ENCODE results near the gene GTPBP4.
"Not testable (repeated sequence)": the region's sequence is repeated elsewhere in the genome, so short reads cannot be mapped to it uniquely, and the experiment has no call there.

The GTPBP4 gene

GRCh38 chr10:1034758-1035157 lies 46.5 kb downstream of the GTPBP4 start:
- no peak for DNase-seq

GRCh38 chr10:1035201-1035600 lies 47.0 kb downstream of the GTPBP4 start:
- DNase-seq, result no peak

GRCh38 chr10:1036341-1036791 lies 48.1 kb downstream of the GTPBP4 start:
- DNase-seq, result no peak

GRCh38 chr10:1037098-1037497 lies 48.9 kb downstream of the GTPBP4 start:
- DNase-seq, result no peak

GRCh38 chr10:1038769-1039168 lies 50.5 kb downstream of the GTPBP4 start:
- DNase-seq, result not testable (repeated sequence)

- DNase-seq, result no peak
Observed at GRCh38 chr10:1040133-1040532, 51.9 kb downstream of the GTPBP4 start.

GRCh38 chr10:1041514-1041913 lies 53.3 kb downstream of the GTPBP4 start:
- no peak for DNase-seq

- DNase-seq, result no peak
Observed at GRCh38 chr10:1043532-1043995, 55.3 kb downstream of the GTPBP4 start.

GRCh38 chr10:1044146-1044545 lies 55.9 kb downstream of the GTPBP4 start:
- no peak for DNase-seq

- no peak for DNase-seq
Observed at GRCh38 chr10:1044964-1045363, 56.7 kb downstream of the GTPBP4 start.

GRCh38 chr10:1045415-1045814 lies 57.2 kb downstream of the GTPBP4 start:
- DNase-seq, result no peak

- no peak for DNase-seq
Observed at GRCh38 chr10:1047937-1048336, 59.7 kb downstream of the GTPBP4 start.

GRCh38 chr10:1048349-1048731 lies 60.1 kb downstream of the GTPBP4 start:
- no peak for DNase-seq

GRCh38 chr10:1048732-1049424 lies 60.6 kb downstream of the GTPBP4 start, which contains the start of gene IDI1:
IDI1 (minus strand) TSS chr10:1049119; CDS start chr10:1049003, 116 bp downstream.
- peak; percentile 93 for DNase-seq

GRCh38 chr10:1049425-1049958 lies 61.3 kb downstream of the GTPBP4 start:
- DNase-seq, result no peak

- DNase-seq, result no peak
Observed at GRCh38 chr10:1050145-1050544, 61.9 kb downstream of the GTPBP4 start.

GRCh38 chr10:1050554-1050953 lies 62.3 kb downstream of the GTPBP4 start:
- no peak for DNase-seq

GRCh38 chr10:1054684-1055083 lies 66.5 kb downstream of the GTPBP4 start:
- DNase-seq, result no peak

GRCh38 chr10:1056326-1057105 lies 68.3 kb downstream of the GTPBP4 start, which contains the start of gene WDR37:
WDR37 (plus strand) TSS chr10:1056385; CDS start chr10:1072156, 15,771 bp downstream.
- peak; percentile 10 for DNase-seq

- no peak for DNase-seq
Observed at GRCh38 chr10:1057106-1057657, 68.9 kb downstream of the GTPBP4 start.

- no peak for DNase-seq
Observed at GRCh38 chr10:1058017-1058416, 69.8 kb downstream of the GTPBP4 start.

- DNase-seq, result no peak
Observed at GRCh38 chr10:1059902-1060301, 71.7 kb downstream of the GTPBP4 start.
